NCI-H2171 (cell line): ENCODE measurements around the gene HNRNPU.

ENCODE experiments used
- DNase-seq: peaks from one replicate; lab custom pipeline; 2025; lab: John Stamatoyannopoulos, UW

HNRNPU gene

DNA sequence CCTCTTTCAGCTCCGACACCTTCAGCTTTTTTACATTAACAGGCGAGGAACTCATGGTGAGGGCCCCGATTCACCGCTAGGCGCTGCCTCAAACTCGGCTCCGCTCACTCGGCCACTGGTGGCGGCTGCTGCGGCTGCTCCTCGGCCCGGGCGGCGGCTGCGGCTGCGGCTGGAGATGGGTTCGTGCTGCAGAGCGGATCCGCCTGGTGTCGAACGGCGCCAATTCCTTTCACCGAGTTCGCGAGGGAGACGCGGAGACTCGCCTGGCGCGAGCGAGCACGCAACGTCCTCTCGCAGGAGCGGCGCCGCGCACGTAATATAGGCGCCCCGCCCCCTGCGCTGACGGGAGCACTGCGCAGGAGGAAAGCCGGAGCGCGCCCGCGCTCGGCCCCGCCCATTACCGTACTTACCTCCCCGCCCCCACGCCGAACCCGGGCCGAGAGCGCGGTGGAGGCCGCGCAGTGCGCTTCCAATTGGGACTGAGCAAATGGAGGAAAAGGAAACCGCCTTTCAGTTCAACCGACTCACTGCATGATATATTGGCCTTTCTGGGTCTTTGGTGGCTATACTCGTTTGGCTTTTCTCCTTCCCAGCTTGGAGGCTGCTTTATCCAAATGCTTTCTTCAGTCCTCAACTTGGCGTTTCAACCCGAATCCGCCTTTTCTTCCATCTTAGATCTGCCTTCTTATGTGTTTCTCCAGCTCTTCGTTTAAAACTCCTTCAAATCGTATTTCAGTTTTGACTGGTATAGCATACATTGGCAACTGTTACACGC, at the start of gene HNRNPU:
Gene HNRNPU, minus strand, starts transcription at position 291 of the 775 bp plus-strand sequence. Its CDS starts 236 bp downstream, at position 55.
- DNase-seq = peak; percentile 99

- no peak for DNase-seq
Observed at GRCh38 chr1:244913806-244914205, 49.5 kb upstream of the HNRNPU start.

DNA sequence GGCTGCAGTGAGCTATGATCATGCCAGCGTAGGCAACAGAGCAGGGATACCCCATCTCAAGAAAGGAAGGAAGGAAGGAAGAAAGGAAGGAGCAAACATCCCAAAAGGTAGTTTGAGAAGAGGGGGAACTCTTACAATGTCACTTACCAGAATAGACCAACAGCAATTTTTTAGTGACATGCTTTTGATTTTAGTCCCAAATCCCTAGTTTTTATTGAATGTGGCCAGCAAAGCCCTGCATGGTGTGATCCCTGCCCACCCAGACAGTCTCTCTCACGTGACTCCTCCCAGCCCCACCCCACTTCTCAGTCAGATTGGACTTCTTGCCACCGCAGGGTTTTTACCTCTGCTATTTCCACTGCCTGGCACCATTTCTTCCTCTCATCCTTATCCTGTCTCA, 39.8 kb upstream of the HNRNPU start:
- DNase-seq = no peak

- no peak for DNase-seq
Observed at GRCh38 chr1:244901400-244902015, 37.2 kb upstream of the HNRNPU start.

- no peak for DNase-seq
Observed at GRCh38 chr1:244897476-244898254, 33.3 kb upstream of the HNRNPU start.

DNA sequence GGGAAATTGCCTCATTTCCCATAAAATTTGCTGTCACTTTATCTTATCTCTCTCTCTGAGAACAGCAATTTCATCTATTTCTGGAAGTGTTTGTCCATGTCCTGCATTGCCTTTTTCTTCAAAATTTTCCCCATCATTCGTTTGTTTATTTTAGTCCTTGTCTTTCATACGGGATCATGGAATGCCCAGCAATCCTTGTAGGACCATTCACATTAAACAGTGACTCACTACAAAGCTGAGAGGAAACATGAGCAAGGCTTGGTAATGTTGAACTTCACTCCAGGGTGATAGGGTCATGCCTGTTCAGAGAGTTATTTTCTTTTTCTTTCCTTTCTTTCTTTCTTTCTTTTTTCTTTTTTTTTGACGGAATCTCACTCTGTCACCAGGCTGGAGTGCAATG, 32.2 kb upstream of the HNRNPU start:
- no peak for DNase-seq

DNA sequence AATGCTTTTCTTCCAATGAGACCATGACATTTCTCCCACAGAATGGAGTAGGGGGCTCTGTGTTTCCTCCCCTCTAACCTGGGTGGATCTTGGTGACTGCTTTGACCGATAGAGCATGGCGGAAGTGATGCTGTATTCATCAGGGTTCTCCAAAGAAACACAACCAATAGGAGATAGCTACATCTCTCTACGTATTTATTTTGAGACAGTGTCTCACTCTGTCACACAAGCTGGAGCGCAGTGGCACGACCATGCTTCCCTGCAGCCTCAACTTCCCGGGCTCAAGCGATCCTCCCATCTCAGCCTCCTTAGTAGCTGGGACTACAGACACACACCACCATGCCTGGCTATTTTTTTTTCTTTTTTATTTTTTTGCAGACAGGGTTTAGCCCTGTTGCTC, 29.5 kb upstream of the HNRNPU start:
- no peak for DNase-seq

- no peak for DNase-seq
Observed at GRCh38 chr1:244887281-244887680, 22.9 kb upstream of the HNRNPU start.

GRCh38 chr1:244881552-244882280, 17.4 kb upstream of the HNRNPU start:
- no peak for DNase-seq

GRCh38 chr1:244878681-244879080, 14.3 kb upstream of the HNRNPU start:
- DNase-seq = no peak

GRCh38 chr1:244876228-244876910, 12.0 kb upstream of the HNRNPU start:
- DNase-seq = no peak

DNA sequence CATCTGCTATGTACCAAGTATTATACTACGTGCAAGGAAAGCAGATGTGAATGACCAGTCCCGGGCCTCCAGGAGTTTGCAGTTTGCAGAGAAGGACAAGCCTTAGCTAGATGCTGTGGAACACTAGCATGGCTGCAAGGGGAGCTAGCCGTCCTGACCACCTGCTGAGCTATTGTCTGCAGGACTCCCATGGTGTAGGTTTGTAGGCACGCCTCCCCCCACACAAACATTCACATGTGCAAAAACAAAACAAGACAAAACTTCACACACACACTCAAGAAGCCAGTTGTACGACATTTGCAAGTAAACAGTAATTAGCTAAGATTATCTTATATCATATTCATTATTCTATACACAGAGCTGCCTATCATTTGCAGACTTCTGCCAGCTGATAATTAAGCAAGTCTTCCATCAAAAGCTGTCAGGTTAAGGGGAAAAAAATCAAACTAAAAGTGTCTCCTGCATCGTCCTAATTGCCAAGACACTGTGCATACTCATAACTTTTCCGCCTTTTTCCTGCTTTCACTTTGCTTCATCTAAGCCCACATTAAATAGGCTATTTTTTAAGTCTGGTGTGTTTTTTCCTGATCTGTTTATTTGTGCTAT, 10.7 kb upstream of the HNRNPU start:
- no peak for DNase-seq

GRCh38 chr1:244869950-244870349, 5.6 kb upstream of the HNRNPU start:
- no peak for DNase-seq

DNA sequence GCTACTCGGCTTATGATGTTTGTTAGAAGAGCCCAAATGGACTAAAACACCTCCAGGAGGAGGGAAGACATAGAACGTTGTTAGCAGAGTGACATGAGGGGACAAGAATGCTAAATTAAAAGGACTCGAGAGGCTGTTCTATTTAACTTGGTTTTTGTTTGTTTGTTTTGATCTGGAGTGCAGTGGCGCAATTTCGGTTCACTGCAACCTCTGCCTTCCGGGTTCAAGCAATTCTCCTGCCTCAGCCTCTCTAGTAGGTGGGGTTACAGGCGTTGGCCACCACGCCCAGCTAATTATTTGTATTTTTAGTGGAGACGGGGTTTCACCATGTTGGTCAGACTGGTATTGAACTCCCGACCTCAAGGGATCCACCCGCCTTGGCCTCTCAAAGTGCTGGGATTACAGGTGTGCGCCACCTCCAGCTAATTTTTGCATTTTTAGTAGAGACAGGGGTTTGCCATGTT, 5.1 kb upstream of the HNRNPU start:
- DNase-seq = no peak

DNA sequence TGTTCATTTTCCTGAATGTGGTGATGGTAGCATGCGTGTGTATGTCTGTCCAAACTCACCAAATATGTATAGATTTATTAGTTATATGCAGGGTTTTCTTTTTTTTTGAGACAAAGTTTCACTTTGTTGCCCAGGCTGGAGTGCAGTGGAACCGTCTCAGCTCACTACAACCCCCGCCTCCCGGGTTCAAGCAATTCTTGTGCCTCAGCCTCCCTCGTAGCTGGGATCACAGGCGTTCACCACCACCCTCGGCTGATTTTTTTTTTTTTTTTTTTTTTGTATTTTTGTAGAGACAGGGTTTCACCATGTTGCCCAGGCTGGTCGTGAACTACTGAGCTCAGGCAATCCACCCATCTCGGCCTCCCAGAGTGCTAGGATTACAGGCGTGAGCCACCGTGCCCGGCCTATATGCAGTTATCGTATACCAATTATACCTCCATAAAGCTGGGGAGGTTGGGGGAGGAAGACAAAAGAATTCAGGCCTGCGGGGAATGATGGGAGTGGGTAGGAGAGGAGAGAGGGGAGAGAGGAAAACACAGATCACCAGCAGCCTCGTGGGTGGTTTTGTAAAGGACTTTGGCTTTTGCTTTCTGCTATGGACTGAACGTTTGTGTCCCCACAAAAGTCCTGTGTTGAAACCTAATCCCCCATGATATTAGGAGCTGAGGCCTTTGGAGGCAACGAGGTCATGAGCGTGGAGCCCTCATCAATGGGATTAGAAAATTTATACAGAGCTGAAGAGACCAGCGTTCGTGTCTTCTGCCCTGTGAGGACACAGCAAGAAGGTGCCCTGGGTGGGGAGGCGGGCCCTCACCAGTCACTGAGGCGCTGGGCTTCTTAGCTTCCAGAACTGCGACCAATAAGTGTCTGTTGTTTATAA, 4.4 kb upstream of the HNRNPU start:
- no peak for DNase-seq

DNA sequence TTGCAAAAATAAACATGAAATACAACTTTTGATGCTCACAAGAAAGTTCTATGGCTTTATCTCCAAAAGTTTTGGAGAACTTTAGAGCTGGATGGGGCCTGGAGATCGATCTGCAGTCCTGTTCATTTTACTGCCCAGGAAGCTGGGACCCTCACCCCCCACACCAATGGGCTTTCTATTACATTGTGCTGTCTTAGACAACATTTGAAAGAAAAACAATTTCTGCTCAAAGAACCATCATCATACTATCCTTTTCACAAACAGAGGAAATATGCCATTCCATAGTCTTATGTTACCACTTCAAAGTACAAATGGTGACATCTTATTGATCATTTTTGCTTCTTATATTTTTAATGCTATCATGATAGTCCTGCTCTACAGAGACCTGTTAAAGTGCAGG, 2.0 kb upstream of the HNRNPU start:
- DNase-seq = no peak

DNA sequence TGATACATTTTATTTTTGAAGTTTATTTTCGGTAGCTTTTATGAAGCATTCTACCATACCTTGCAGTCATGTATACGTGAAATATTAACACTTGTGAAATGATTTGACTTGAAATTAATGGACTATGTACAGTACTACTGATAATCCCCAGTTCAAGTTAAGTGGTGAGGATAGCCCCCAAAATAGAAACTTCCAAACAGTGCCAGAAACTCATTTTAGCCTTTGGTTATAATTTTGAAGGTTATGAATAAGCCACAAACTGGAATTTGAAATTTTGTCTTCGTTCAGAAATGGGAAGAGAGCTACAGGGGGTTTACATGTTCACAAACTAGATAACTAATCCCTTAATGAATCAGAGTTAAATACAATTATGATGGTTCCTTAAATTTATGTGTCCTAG, 1.5 kb upstream of the HNRNPU start:
- no peak for DNase-seq

DNA sequence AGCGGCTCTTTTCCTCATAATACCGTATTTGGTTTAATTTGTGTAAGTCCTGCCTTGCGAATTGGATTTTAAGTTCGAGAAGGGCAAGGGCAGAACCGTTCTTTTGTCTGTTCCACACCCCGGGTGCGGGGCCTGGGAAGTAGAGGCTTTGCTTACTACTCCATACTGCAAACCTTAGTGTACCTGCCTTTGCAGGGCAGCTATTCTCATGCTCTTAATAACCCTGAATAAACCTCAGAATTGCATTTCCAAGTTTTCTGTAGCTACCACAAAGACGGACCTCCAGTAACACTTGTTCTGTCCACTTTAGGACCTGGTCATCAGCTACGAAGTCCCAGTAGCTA, 657 bp upstream of the HNRNPU start:
- DNase-seq = no peak

DNA sequence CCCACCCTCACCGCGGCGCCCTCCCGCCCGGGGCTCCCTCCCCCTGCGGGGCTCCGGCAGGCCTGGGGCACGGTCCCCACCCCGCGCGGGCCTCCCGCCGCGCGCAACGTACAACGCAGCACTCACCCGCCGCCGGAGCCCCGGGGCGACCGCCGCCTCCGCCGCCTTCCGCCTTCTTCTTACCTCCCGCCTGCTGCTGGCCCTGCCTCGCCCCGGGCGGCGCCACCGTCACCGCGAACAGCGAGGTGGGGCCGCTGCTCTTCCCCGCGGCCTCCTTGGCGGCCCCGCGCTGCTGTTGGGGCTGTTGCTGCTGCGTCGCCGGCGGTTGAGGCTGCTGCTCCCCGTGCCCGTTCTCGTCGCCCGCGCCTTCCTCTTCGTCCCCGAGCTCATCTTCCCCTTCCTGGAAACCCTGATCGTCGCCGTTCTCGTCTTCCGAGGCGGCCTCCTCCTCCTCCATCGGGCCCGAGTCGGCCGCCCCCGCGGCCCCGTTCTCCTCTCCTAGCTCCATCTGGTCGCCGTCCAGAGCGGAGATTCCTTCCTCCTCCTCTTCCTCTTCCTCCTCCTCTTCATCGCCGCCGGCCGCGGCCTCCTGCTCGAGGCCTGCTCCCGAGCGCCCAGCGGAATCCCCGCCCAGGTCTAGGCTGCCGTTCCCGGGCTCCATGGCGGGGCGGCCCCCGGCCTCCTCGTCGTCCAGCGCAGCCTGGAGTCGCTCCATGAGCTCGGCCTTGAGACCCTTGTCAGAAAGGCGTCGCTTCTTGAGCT, 671 bp downstream of the HNRNPU start:
- DNase-seq = no peak
